ENCODE data around the gene ATG9B. TPM values are rescaled to one million over a fixed set of nuclear protein-coding genes. Genes with fewer than 3 reads are reported as not detected.

The ATG9B gene
- total RNA-seq, 1 donor from 2014 or later: 0.38 TPM

DNA sequence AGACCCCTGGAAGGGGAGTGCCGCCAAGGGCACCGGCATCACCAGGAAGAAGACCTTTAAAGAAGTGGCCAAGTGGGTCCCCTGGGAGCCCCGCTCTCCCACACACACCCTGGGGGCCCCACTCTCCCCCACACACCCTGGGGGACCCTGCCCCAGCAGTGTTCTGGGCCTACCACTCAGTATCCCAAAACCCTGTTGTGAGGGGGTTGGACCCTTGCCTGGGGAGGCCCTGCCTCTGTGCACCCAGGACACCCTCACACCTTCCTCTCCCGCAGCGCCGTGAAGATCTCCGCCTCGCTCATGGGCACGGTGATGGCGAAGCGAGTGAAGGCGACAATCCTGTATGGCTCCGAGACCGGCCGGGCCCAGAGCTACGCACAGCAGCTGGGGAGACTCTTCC lies 22.7 kb downstream of the ATG9B start:
- no peak for TF ChIP-seq CTCF (IDR thresholded peaks at IDR 0.05)
- Histone ChIP-seq H3K36me3 (peaks cover 4% of the 10 kb centered on the region), H3K9me3 (no peaks in the 10 kb centered on the region), H3K4me3 (no peak overlapping the region), H3K27me3 (ENCODE audit: low read depth) (no peaks in the 10 kb centered on the region), H3K4me1 (peaks cover 13% of the 10 kb centered on the region), H3K27ac (no peak overlapping the region)
- intact Hi-C loops (cut with DNase I): no loop called here
- no peak for ATAC-seq
- no peak for DNase-seq

DNA sequence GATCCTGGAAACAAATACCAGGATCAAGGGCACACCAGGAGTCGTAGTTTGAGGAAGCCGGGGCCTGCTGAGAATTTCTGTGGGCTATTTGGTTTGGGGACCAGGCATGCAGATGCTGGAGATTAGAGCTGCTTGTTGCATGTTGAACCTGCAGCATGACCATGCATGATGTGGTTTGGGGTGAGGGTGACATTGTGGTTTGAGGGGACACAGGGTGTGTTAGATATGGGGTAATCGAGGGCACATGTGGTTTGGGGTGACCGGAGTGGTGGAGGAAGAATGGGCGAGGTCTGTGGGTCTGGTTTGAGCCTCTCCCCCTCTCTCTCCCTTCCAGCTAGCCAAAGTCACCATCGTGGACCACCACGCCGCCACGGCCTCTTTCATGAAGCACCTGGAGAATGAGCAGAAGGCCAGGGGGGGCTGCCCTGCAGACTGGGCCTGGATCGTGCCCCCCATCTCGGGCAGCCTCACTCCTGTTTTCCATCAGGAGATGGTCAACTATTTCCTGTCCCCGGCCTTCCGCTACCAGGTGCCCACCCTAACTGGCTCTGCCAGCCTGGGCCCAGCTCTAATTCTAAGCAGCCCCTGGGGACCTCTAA lies 23.3 kb downstream of the ATG9B start:
- Histone ChIP-seq H3K4me3 (no peak overlapping the region), H3K36me3 (peaks cover 4% of the 10 kb centered on the region), H3K27ac (no peak overlapping the region), H3K4me1 (peaks cover 11% of the 10 kb centered on the region), H3K27me3 (ENCODE audit: low read depth) (no peaks in the 10 kb centered on the region), H3K9me3 (no peaks in the 10 kb centered on the region)
- no peak for TF ChIP-seq CTCF (IDR thresholded peaks at IDR 0.05)
- ATAC-seq (no peak), DNase-seq (no peak)
- intact Hi-C loops (cut with DNase I): no loop called here

GRCh38 chr7:150999497-151000230 lies 24.6 kb downstream of the ATG9B start:
- no peak overlapping the region for H3K4me3 ChIP-seq
- H3K36me3 ChIP-seq: peaks cover 4% of the 10 kb centered on the region
- H3K4me1 ChIP-seq: peaks cover 16% of the 10 kb centered on the region
- intact Hi-C loops (cut with DNase I): no loop called here
- no peak for TF ChIP-seq CTCF (IDR thresholded peaks at IDR 0.05)
- ATAC-seq (no peak), DNase-seq (no peak)
- H3K27ac ChIP-seq: no peak overlapping the region
- H3K9me3 ChIP-seq: no peaks in the 10 kb centered on the region
- H3K27me3 ChIP-seq (ENCODE audit: low read depth): no peaks in the 10 kb centered on the region

- peaks cover 4% of the 10 kb centered on the region for H3K36me3 ChIP-seq
- DNase-seq (no peak), ATAC-seq (no peak)
- H3K4me3 ChIP-seq: no peak overlapping the region
- intact Hi-C loops (cut with DNase I): no loop called here
- no peak for TF ChIP-seq CTCF (IDR thresholded peaks at IDR 0.05)
- H3K4me1 ChIP-seq: peaks cover 23% of the 10 kb centered on the region
- H3K9me3 ChIP-seq: no peaks in the 10 kb centered on the region
- H3K27ac ChIP-seq: no peak overlapping the region
- H3K27me3 ChIP-seq (ENCODE audit: low read depth): no peaks in the 10 kb centered on the region
Measured at GRCh38 chr7:150999001-150999400, 25.3 kb downstream of the ATG9B start.

DNA sequence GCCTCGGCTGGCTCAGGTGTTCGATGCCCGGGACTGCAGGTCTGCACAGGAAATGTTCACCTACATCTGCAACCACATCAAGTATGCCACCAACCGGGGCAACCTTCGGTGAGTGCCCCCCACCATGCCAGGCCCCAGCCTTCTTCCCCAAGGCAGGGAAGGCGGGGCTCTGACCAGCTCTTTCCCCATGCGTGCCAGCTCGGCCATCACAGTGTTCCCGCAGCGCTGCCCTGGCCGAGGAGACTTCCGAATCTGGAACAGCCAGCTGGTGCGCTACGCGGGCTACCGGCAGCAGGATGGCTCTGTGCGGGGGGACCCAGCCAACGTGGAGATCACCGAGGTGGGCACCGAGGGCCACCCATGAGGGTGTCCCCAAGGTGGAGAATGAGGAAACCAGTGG lies 26.0 kb downstream of the ATG9B start:
- H3K4me1 ChIP-seq: peaks cover 23% of the 10 kb centered on the region
- intact Hi-C loops (cut with DNase I): no loop called here
- no peak overlapping the region for H3K27ac ChIP-seq
- no peaks in the 10 kb centered on the region for H3K27me3 ChIP-seq (ENCODE audit: low read depth)
- peaks cover 4% of the 10 kb centered on the region for H3K36me3 ChIP-seq
- DNase-seq: no peak
- no peak overlapping the region for H3K4me3 ChIP-seq
- TF ChIP-seq CTCF (IDR thresholded peaks at IDR 0.05): no peak
- no peak for ATAC-seq
- H3K9me3 ChIP-seq: no peaks in the 10 kb centered on the region

Data from lower lobe of right lung (tissue), 2 donors.